ENCODE measurements around the gene FIGN. TPM values are rescaled to one million over a fixed set of nuclear protein-coding genes. Genes with fewer than 3 reads are reported as not detected.

FIGN gene
- total and polyA plus RNA-seq, 8 donors = 4.9 to 8.2 (median 6.4) TPM

DNA sequence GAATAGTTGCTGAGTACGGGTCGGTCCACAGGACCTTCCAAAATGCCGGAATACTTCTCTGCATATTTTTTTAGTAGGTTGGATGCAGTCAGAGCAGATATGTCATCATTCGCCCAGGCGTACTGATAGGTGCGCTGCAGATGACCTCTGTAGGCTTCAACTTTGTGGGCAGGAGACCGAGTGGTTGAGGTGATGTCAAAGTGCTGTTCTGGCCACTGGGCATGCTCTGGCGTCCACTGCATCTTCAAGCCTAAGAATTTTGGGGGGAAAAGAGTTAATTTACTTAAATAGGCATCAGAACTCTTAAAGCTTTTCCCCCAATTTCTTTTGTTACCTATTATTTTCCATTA lies 124.3 kb downstream of the FIGN start:
- intact Hi-C loops (cut with DNase I) = no loop called here
- Histone ChIP-seq H3K4me1 (no peaks in the 10 kb centered on the region), H3K27ac (no peak overlapping the region), H3K9me3 (no peaks in the 10 kb centered on the region), H3K4me3 (no peak overlapping the region), H3K27me3 (no peaks in the 10 kb centered on the region), H3K36me3 (no peaks in the 10 kb centered on the region)
- ATAC-seq (no peak), DNase-seq (no peak)
- no peak for TF ChIP-seq CTCF (IDR thresholded peaks at IDR 0.05)

DNA sequence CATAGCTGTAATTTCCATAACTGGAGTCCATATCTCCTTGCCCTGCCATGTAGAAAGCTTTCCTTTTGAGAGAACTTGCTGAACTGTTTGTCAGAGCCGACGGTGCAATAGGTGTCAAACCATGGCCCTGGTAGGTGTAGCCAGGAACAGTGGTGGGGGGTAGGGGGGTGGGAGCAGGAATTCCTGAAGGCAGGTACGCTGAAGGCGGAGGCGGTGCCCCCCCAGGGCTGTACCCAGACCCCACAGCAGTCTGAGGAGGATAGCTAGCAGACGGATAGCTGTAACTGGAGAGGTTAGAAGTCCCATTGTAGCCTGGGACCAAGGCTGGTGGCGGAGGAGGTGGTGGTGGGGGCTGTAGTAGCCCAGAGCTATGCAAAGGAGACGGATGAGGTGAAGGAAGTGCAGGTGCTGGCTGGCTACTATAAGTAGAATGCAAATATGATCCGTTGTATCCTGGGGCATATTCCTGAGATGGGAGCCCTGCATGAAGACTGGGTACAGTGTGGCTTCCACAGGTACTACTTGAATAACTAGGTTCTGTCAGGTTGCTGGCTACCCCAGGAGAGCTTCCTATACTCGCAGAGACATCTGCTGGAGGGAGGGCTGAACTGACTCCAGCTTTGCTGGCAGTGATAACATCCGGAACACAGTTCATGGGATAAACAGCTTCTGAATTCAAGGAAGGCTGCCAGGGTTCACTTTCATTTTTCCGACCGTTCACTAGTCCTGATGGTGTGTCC lies 124.8 kb downstream of the FIGN start:
- H3K27me3 ChIP-seq = no peaks in the 10 kb centered on the region
- DNase-seq (no peak), ATAC-seq (peak; percentile 38)
- no peaks in the 10 kb centered on the region for H3K9me3 ChIP-seq
- intact Hi-C loops (cut with DNase I) = no loop called here
- H3K4me1 ChIP-seq = no peaks in the 10 kb centered on the region
- no peak for TF ChIP-seq CTCF (IDR thresholded peaks at IDR 0.05)
- H3K36me3 ChIP-seq = no peaks in the 10 kb centered on the region
- H3K4me3 ChIP-seq = no peak overlapping the region
- no peak overlapping the region for H3K27ac ChIP-seq

GRCh38 chr2:163607630-163608029 lies 128.2 kb downstream of the FIGN start:
- intact Hi-C loops (cut with DNase I) = no loop called here
- H3K4me3 ChIP-seq = no peak overlapping the region
- no peak for TF ChIP-seq CTCF (IDR thresholded peaks at IDR 0.05)

DNA sequence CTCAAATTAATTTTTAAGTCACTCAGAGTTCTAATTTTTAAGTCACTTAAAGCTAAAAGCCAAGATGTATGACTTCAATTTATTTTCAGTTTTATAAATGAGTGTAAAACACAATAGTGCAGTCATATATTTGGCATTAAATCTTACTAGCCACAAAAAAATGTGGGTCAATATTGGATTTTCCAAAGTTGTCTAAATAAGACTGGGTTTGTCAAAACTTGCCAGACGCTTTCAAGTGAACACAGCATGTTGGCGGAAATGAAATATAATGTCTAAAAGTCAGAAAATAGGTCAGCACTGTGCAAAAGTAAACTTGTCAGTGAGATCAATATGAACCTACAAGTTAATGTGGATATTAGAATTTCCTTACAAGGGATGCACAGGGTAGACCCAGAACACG lies 128.9 kb downstream of the FIGN start:
- DNase-seq = no peak
- no peak for ATAC-seq

More at GRCh38 chr2:163607630-163608029, 128.2 kb downstream of the FIGN start:
- Histone ChIP-seq H3K4me1 (no peaks in the 10 kb centered on the region), H3K27me3 (no peaks in the 10 kb centered on the region), H3K36me3 (no peaks in the 10 kb centered on the region), H3K9me3 (no peaks in the 10 kb centered on the region), H3K27ac (no peak overlapping the region)
- DNase-seq (peak in 2 of 4 donors; percentile 16 to 23), ATAC-seq (no peak)

DNA sequence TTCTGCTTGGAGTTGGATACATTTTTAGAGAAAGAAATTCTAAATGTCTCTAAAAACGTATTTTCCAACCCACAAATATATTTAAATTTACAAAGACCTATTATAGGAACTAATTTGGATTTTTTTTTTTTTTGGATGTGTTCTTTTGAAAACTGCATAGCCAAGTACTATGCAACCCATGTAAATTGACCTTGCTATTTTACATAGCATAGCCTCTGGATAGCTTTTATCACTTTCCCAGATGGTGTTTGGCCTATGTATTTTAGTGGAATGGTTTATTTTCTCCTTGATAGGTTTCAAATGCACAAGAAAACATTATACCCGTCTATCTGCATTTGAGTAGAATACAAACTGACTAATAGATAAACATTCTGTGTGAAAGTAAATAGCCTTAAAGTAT lies 130.0 kb downstream of the FIGN start:
- Histone ChIP-seq H3K4me3 (no peak overlapping the region), H3K9me3 (no peaks in the 10 kb centered on the region), H3K36me3 (no peaks in the 10 kb centered on the region), H3K27ac (no peak overlapping the region), H3K27me3 (no peaks in the 10 kb centered on the region), H3K4me1 (no peaks in the 10 kb centered on the region)
- intact Hi-C loops (cut with DNase I) = no loop called here
- DNase-seq (no peak), ATAC-seq (no peak)
- no peak for TF ChIP-seq CTCF (IDR thresholded peaks at IDR 0.05)

More for the DNA sequence above, 128.9 kb downstream of the FIGN start:
- H3K27ac ChIP-seq = no peak overlapping the region
- no peaks in the 10 kb centered on the region for H3K9me3 ChIP-seq
- H3K27me3 ChIP-seq = no peaks in the 10 kb centered on the region
- intact Hi-C loops (cut with DNase I) = no loop called here
- no peaks in the 10 kb centered on the region for H3K36me3 ChIP-seq
- TF ChIP-seq CTCF (IDR thresholded peaks at IDR 0.05) = no peak
- no peaks in the 10 kb centered on the region for H3K4me1 ChIP-seq
- no peak overlapping the region for H3K4me3 ChIP-seq
